SK-N-SH (cell line): ENCODE data around the gene APOLD1. TPM values are rescaled to one million over a fixed set of nuclear protein-coding genes. Genes with fewer than 3 reads are reported as not detected.
A peak's percentile ranks its signal among the peaks of the same experiment; 100 is the strongest.

ENCODE experiments used
- CTCF ChIA-PET: fragments of 300-600, 350-600 bp; formaldehyde crosslinking; extraction: SDS; loops from one replicate; lab custom pipeline; 2021; lab: Yijun Ruan, JAX
- POLR2A ChIA-PET: fragments of 350-600 bp; sonication (Branson Sonifier 250); formaldehyde crosslinking; extraction: SDS; loops from one replicate; lab custom pipeline; 2020; ENCODE audit warnings: antibody characterized with exemption, inconsistent platforms; lab: Yijun Ruan, JAX
- DNase-seq: peaks from one replicate; pipeline ENCODE4 v3.0.0; 2012
- H2AFZ ChIP-seq: fragments of 200-600 bp; sonication (generic); 2 replicates; pipeline ENCODE4 v1.8.1; 2016; ENCODE audit warnings: antibody characterized with exemption, mild to moderate bottlenecking, low read depth
- H3F3A ChIP-seq: fragments of 200-600 bp; sonication (generic); replicated peaks from 2 replicates; pipeline ENCODE3; 2016; ENCODE audit warnings: antibody characterized with exemption, mild to moderate bottlenecking; ENCODE audit not compliant: insufficient read depth
- H3K27ac ChIP-seq, 2 experiments: fragments of 200-500 bp in 1 of 2; fragments of 200-600 bp in 1 of 2; sonication (Bioruptor generic) in 1 of 2; sonication (generic), shearing (Covaris generic) in 1 of 2; 2 replicates each; pipeline versions ENCODE4 v1.5.1 to v1.6.1; 2014 to 2016; ENCODE audit warnings: low read depth in 2 of 2, inconsistent platforms in 1 of 2, low read length in 1 of 2, mild to moderate bottlenecking in 1 of 2, mixed read lengths in 1 of 2
- H3K27me3 ChIP-seq: fragments of 200-600 bp; sonication (generic), shearing (Covaris generic); 2 replicates; pipeline ENCODE4 v1.6.1; 2016; ENCODE audit warnings: mixed run types; ENCODE audit not compliant: insufficient read depth
- H3K36me3 ChIP-seq, 2 experiments: fragments of 200-500 bp in 1 of 2; fragments of 200-600 bp in 1 of 2; sonication (Bioruptor generic) in 1 of 2; sonication (generic) in 1 of 2; replicated peaks in 1 of 2; 2 replicates each; pipeline versions ENCODE3 to v1.5.1; 2014 to 2016; ENCODE audit warnings: low read length in 1 of 2, mild to moderate bottlenecking in 1 of 2; ENCODE audit not compliant: insufficient read depth in 2 of 2, control insufficient read depth in 1 of 2
- H3K4me1 ChIP-seq, 2 experiments: fragments of 200-500 bp in 1 of 2; fragments of 200-600 bp in 1 of 2; sonication (Bioruptor generic) in 1 of 2; sonication (generic), shearing (Covaris generic) in 1 of 2; 2 replicates each; pipeline versions ENCODE4 v1.5.1 to v1.6.1; 2014 to 2016; ENCODE audit warnings: low read depth in 1 of 2, low read length in 1 of 2, mixed run types in 1 of 2; ENCODE audit not compliant: insufficient read depth in 2 of 2, control insufficient read depth in 1 of 2
- H3K4me2 ChIP-seq: fragments of 200-600 bp; sonication (generic), shearing (Covaris generic); 2 replicates; pipeline ENCODE4 v1.6.1; 2017; ENCODE audit warnings: mixed run types
- H3K4me3 ChIP-seq, 2 experiments: fragments of 200-500 bp in 1 of 2; fragments of 200-600 bp in 1 of 2; sonication (Bioruptor generic) in 1 of 2; sonication (generic), shearing (Covaris generic) in 1 of 2; 2 replicates each; pipeline versions ENCODE4 v1.5.1 to v1.8.1; 2014 to 2016; ENCODE audit warnings: low read depth in 2 of 2, inconsistent platforms in 1 of 2, low read length in 1 of 2, mild to moderate bottlenecking in 1 of 2, mixed read lengths in 1 of 2, moderate library complexity in 1 of 2
- H3K79me2 ChIP-seq: fragments of 200-600 bp; sonication (generic); 2 replicates; pipeline ENCODE4 v1.8.1; 2017; ENCODE audit warnings: mild to moderate bottlenecking; ENCODE audit not compliant: insufficient read depth
- H3K9ac ChIP-seq: fragments of 200-600 bp; sonication (generic); 2 replicates; pipeline ENCODE4 v1.6.1; 2017; ENCODE audit warnings: mixed run types
- H3K9me2 ChIP-seq: fragments of 200-600 bp; sonication (generic); 2 replicates; pipeline ENCODE4 v1.6.1; 2017; ENCODE audit warnings: mixed run types
- H3K9me3 ChIP-seq: fragments of 200-600 bp; sonication (generic); 2 replicates; pipeline ENCODE4 v1.6.1; 2017; ENCODE audit warnings: mixed run types, mild to moderate bottlenecking, moderate library complexity
- H4K20me1 ChIP-seq: fragments of 200-600 bp; sonication (generic); 2 replicates; pipeline ENCODE4 v1.6.1; 2017; ENCODE audit warnings: mild to moderate bottlenecking, mixed run types; ENCODE audit not compliant: insufficient read depth
- CTCF ChIP-seq: fragments of 200-600 bp; sonication (generic); IDR thresholded peaks from 2 replicates; pipeline ENCODE4 v1.6.1; 2017; ENCODE audit warnings: antibody characterized with exemption, mild to moderate bottlenecking, moderate library complexity
- GATA2 ChIP-seq: sonication (generic); formaldehyde crosslinking; IDR thresholded peaks from 2 replicates; pipeline ENCODE4 v1.5.0; 2020; ENCODE audit warnings: mild to moderate bottlenecking, missing genetic modification reagents
- IRF3 ChIP-seq: fragments of 150-350 bp; IDR thresholded peaks from 2 replicates; pipeline ENCODE4 v1.6.1; 2016; ENCODE audit warnings: mild to moderate bottlenecking, low read depth, low read length
- MXI1 ChIP-seq: IDR thresholded peaks from 2 replicates; pipeline ENCODE4 v1.6.1; 2012; ENCODE audit warnings: mild to moderate bottlenecking, low read depth, low read length, improper control_type of control experiment
- NRF1 ChIP-seq: IDR thresholded peaks from 2 replicates; pipeline ENCODE4 v1.6.1; 2012; ENCODE audit warnings: low read depth, mild to moderate bottlenecking, low read length
- PBX3 ChIP-seq: IDR thresholded peaks from 2 replicates; pipeline ENCODE4; 2012
- RXRA ChIP-seq: IDR thresholded peaks from 2 replicates; pipeline ENCODE4 v1.4.0; 2012; ENCODE audit warnings: low read depth, mild to moderate bottlenecking, borderline replicate concordance
- SMC3 ChIP-seq: IDR thresholded peaks from 2 replicates; pipeline ENCODE4 v1.6.1; 2012; ENCODE audit warnings: low read depth, low read length, improper control_type of control experiment
- TAF1 ChIP-seq: IDR thresholded peaks from 2 replicates; pipeline ENCODE4 v1.6.1; 2012; ENCODE audit warnings: low read depth, mild to moderate bottlenecking, low read length, moderate library complexity, borderline replicate concordance
- TCF12 ChIP-seq: IDR thresholded peaks from 2 replicates; pipeline ENCODE4 v1.4.0; 2012
- TEAD4 ChIP-seq: IDR thresholded peaks from 2 replicates; pipeline ENCODE4 v1.4.0; 2012; ENCODE audit warnings: mild to moderate bottlenecking, borderline replicate concordance; ENCODE audit not compliant: insufficient read depth
- USF2 ChIP-seq: fragments of 150-350 bp; IDR thresholded peaks from 2 replicates; pipeline ENCODE4 v1.6.1; 2017; ENCODE audit warnings: antibody characterized with exemption, low read length, low read depth, borderline replicate concordance
- WGBS: methylation state at CpG from one replicate; pipeline ENCODE4 v1.1.6; 2017; ENCODE audit warnings: low lambda C conversion rate; 5-methylcytosine and 5-hydroxymethylcytosine counted together
- polyA plus RNA-seq, 3 experiments: library from polyadenylated mRNA; depleted of rRNA; stranded (reverse); fragments of >200 nt; gene quantifications; 2 replicates each; pipeline ENCODE4 v1.2.3, GENCODE V29; 2012

The APOLD1 gene
- polyA plus RNA-seq, 1 of the 3 experiments (the other 2 are of a cell fraction), result 1.7 TPM

- no peak for TF ChIP-seq CTCF
- no peak for TF ChIP-seq IRF3
- TF ChIP-seq GATA2 (CRISPR knock-in tag), result no peak
- no peak for TF ChIP-seq USF2
- no peak for TF ChIP-seq TEAD4
- TF ChIP-seq NRF1, result no peak
- TF ChIP-seq SMC3, result no peak
- peak; percentile 82 for TF ChIP-seq TCF12
These were observed 17.7 kb downstream of the APOLD1 start (continued) for GRCh38 chr12:12803186-12803585.

GRCh38 chr12:12804011-12804410, 18.6 kb downstream of the APOLD1 start:
- Histone ChIP-seq H3K4me1 (peaks cover 4 to 28% of the 10 kb centered on the region in 2 experiments; a peak in 2 of 4 replicates), H4K20me1 (no peaks in the 10 kb centered on the region), H3K4me3 (no peak overlapping the region), H3K9me3 (no peaks in the 10 kb centered on the region), H3K9me2 (no peaks in the 10 kb centered on the region), H2AFZ (no peak overlapping the region), H3K36me3 (no peaks in the 10 kb centered on the region), H3K79me2 (no peaks in the 10 kb centered on the region), H3K27ac (peak overlapping the region in 1 of 2 experiments; percentile 59; a peak in 2 of 4 replicates), H3K4me2 (peak overlapping the region; percentile 62; the same call in 1 of the 2 replicates), H3K27me3 (no peaks in the 10 kb centered on the region), H3F3A (peaks cover 27% of the 10 kb centered on the region), H3K9ac (0 out of 2 replicates have a peak overlapping the region, but pooled peaks have one; percentile 27)
- WGBS, result 61% methylated on average over 6 of the region's 6 CpGs
- CTCF ChIA-PET, result interaction anchor here (1.3 to 2.5 kb wide), 4 partner anchors 9 to 15 kb away, joined by 5 to 18 read pairs (median 7); partner anchors contain the start of gene DDX47
- no peak for DNase-seq
- POLR2A ChIA-PET, result no interaction called here
- TF ChIP-seq IRF3 (no peak), TAF1 (no peak), PBX3 (no peak), MXI1 (no peak), RXRA (no peak; the same call in 1 of the 2 replicates)
